GM12891 (cell line): ENCODE data around the gene CDH4.

Experiments used
- POLR2A ChIP-seq: IDR thresholded peaks from 2 replicates; pipeline ENCODE4 v1.6.1; 2011; ENCODE audit warnings: low read depth, low read length, control low read depth
- POLR2AphosphoS5 ChIP-seq: IDR thresholded peaks from 2 replicates; pipeline ENCODE4 v1.6.1; 2011; ENCODE audit warnings: low read depth, low read length, control low read depth
- SPI1 ChIP-seq: IDR thresholded peaks from 2 replicates; pipeline ENCODE4 v1.6.1; 2011; ENCODE audit warnings: low read depth, low read length, control low read depth
- TAF1 ChIP-seq: IDR thresholded peaks from 2 replicates; pipeline ENCODE4 v1.6.1; 2011; ENCODE audit warnings: low read depth, low read length, control low read depth

DNA sequence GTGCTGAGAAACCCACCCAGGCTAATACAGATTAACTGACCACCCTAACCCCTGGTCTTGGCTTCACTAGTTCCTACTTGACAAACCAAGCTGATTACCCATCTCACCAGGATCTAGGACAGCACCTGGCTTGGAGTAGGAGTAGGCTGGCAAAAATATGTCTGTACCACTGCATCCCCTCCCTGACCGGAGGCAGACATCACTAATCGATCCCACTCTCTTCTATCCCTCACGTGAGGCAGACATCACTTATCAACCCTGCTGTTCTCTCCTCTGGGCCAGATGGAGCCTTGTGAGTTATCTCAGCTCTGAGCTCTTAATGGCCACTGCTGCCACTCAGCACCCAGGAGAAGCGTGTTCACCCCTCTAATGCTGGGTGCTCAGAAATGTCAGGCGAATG is 324.3 kb downstream of the CDH4 start:
- TF ChIP-seq POLR2AphosphoS5 (no peak), POLR2A (no peak), TAF1 (no peak), SPI1 (no peak)
